ENCODE measurements around the gene TMED5. TPM values are rescaled to one million over a fixed set of nuclear protein-coding genes. Genes with fewer than 3 reads are reported as not detected.

Gene TMED5
- total RNA-seq, 4 donors from 2014 or later: 47.4 to 80.4 (median 55.5) TPM

- DNase-seq (ENCODE audit: low spot score in 2 of 2): no peak
- Histone ChIP-seq H3K9me3 (peaks cover 0 to 21% (median 1%) of the 10 kb centered on the region in 4 donors), H3K36me3 (peaks cover 0 to 42% (median 0%) of the 10 kb centered on the region in 3 donors), H3K27ac (no peak overlapping the region), H3K4me1 (peaks cover 0 to 8% (median 7%) of the 10 kb centered on the region in 4 donors), H3K4me3 (no peak overlapping the region), H3K27me3 (no peaks in the 10 kb centered on the region)
- TF ChIP-seq EP300 (IDR thresholded peaks at IDR 0.05) (no peak), POLR2A (IDR thresholded peaks at IDR 0.05) (no peak), CTCF (IDR thresholded peaks at IDR 0.05) (no peak)
Measured at GRCh38 chr1:93111561-93111960, 68.7 kb downstream of the TMED5 start.

GRCh38 chr1:93111065-93111464 lies 69.1 kb downstream of the TMED5 start:
- Histone ChIP-seq H3K9me3 (peaks cover 0 to 21% (median 1%) of the 10 kb centered on the region in 4 donors), H3K4me1 (peaks cover 0 to 8% (median 7%) of the 10 kb centered on the region in 4 donors), H3K27me3 (no peaks in the 10 kb centered on the region), H3K4me3 (no peak overlapping the region), H3K36me3 (peaks cover 0 to 39% (median 0%) of the 10 kb centered on the region in 3 donors), H3K27ac (no peak overlapping the region)
- TF ChIP-seq POLR2A (IDR thresholded peaks at IDR 0.05): no peak
- no peak for TF ChIP-seq CTCF (IDR thresholded peaks at IDR 0.05)
- TF ChIP-seq EP300 (IDR thresholded peaks at IDR 0.05): no peak
- DNase-seq (ENCODE audit: low spot score in 2 of 2): no peak
- 77 to 81% methylated on average over 1 of the region's 1 CpG for WGBS, 2 donors

GRCh38 chr1:93109578-93109977 lies 70.6 kb downstream of the TMED5 start:
- TF ChIP-seq POLR2A (IDR thresholded peaks at IDR 0.05) (no peak), EP300 (IDR thresholded peaks at IDR 0.05) (no peak), CTCF (IDR thresholded peaks at IDR 0.05) (no peak)
- H3K27me3 ChIP-seq: no peaks in the 10 kb centered on the region
- WGBS, 2 donors: 94 to 97% methylated on average over 2 of the region's 2 CpGs

GRCh38 chr1:93108335-93108734 lies 71.9 kb downstream of the TMED5 start:
- Histone ChIP-seq H3K27me3 (no peaks in the 10 kb centered on the region), H3K9me3 (peaks cover 0 to 21% (median 1%) of the 10 kb centered on the region in 4 donors), H3K4me1 (peaks cover 0 to 8% (median 7%) of the 10 kb centered on the region in 4 donors), H3K36me3 (peaks cover 0 to 30% (median 0%) of the 10 kb centered on the region in 3 donors), H3K27ac (no peak overlapping the region), H3K4me3 (no peak overlapping the region)
- TF ChIP-seq EP300 (IDR thresholded peaks at IDR 0.05): no peak
- no peak for TF ChIP-seq POLR2A (IDR thresholded peaks at IDR 0.05)
- no peak for TF ChIP-seq CTCF (IDR thresholded peaks at IDR 0.05)
- no peak for DNase-seq (ENCODE audit: low spot score in 2 of 2)
- 92 to 98% methylated on average over 2 of the region's 2 CpGs for WGBS, 2 donors

More at GRCh38 chr1:93109578-93109977, 70.6 kb downstream of the TMED5 start:
- no peak for DNase-seq (ENCODE audit: low spot score in 2 of 2)
- Histone ChIP-seq H3K4me1 (peaks cover 0 to 8% (median 7%) of the 10 kb centered on the region in 4 donors), H3K27ac (no peak overlapping the region), H3K4me3 (no peak overlapping the region), H3K36me3 (peaks cover 0 to 26% (median 0%) of the 10 kb centered on the region in 3 donors), H3K9me3 (peaks cover 0 to 21% (median 1%) of the 10 kb centered on the region in 4 donors)

- Histone ChIP-seq H3K9me3 (peaks cover 0 to 21% (median 1%) of the 10 kb centered on the region in 4 donors), H3K27ac (no peak overlapping the region), H3K36me3 (peaks cover 0 to 30% (median 0%) of the 10 kb centered on the region in 3 donors), H3K4me1 (peaks cover 0 to 8% (median 7%) of the 10 kb centered on the region in 4 donors), H3K4me3 (no peak overlapping the region), H3K27me3 (no peaks in the 10 kb centered on the region)
- TF ChIP-seq CTCF (IDR thresholded peaks at IDR 0.05) (no peak), POLR2A (IDR thresholded peaks at IDR 0.05) (no peak), EP300 (IDR thresholded peaks at IDR 0.05) (no peak)
- DNase-seq (ENCODE audit: low spot score in 2 of 2): no peak
- WGBS, 2 donors: 98 to 99% methylated on average over 4 of the region's 4 CpGs
Measured at GRCh38 chr1:93107395-93107794, 72.8 kb downstream of the TMED5 start.

Data from tibial nerve (tissue), 4 donors.